HG02870 (cell line): Measurements from ENCODE around the gene WSB1.
"Not testable (repeated sequence)": the region's sequence is repeated elsewhere in the genome, so short reads cannot be mapped to it uniquely, and the experiment has no call there.

ENCODE experiments used
- ATAC-seq: cut with Tn5 transposase; IDR thresholded peaks from one replicate; pipeline ENCODE4 v1.9.1; 2021; ENCODE audit warnings: mild to moderate bottlenecking, moderate library complexity; ENCODE audit not compliant: unreplicated experiment

WSB1 gene

DNA sequence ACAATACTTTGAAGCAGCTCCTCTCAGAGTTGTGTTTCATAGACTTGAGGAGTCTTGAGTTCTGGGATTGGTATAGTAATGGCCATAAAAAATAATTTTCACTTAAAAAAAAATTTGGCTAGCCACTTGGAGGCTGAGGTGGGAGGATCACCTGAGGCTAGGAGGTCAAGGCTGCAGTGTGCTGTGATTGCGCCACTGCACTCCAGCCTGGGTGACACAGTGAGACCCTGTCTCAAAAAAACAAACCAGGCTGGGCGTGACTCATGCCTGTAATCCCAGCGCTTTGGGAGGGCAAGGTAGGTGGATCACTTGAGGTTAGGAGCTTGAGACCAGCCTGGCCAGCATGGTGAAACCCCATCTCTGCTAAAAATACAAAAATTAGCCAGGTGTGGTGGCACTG lies 14.8 kb upstream of the WSB1 start:
- ATAC-seq: not testable (repeated sequence)

DNA sequence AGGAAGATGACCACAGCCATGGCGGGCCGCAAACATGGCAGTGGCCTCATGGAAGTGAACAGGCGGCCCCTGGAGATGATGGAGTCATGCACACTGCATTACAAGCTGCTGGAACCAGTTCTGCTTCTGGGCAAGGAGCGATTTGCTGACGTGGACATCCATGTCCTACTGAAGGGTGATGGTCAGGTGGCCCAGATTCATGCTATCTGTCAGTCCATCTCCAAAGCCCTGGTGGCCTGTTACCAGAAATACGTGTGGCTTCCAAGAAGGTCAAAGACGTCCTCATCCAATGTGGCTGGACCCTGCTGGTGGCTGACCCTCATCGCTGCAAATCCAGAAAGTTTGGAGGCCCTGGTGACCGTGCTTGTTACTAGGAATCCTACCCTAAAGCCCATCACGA lies 13.4 kb upstream of the WSB1 start:
- ATAC-seq: no peak

DNA sequence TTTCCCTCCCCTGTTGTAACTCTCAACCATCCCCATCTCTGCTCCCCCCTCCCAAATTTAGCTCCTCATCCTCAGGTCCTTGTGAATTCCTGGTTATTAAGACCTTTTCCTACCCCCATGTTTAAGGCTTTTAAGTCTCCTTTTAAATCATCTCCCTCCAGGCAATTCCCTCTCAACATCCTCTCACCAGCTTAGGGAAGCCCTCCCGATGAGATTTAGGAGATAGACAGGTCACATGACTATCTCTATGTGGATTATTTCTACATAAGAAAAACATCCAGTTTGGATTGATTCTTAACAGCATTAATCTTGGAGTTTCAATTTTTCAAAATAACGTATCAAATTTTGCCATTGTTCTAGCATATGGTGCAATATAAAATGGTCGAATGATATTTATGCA lies 12.5 kb upstream of the WSB1 start:
- no peak for ATAC-seq

DNA sequence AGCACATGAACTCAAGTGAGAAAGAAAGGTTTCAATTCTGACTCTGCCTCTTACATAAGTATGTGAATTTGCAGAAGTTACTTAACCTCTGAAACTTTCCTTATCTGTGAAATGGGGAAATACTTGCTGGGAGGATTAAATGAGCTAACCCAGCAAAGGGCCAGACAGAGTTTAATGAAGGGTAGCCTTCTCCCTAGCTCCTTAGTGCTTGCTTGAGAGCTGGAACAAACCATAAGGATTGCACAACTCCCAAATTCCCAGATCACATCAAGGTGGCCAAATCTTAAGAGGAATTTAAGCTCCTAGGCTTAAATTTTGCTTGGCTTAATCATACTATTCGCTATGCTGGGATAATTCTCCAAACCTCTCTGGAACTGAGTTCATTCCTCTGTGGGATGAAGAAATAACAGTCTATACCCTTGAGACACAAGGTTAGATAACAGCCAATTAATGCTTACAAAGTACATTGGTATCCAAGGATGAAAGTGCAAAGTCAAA lies 11.8 kb upstream of the WSB1 start:
- ATAC-seq: peak; percentile 95

DNA sequence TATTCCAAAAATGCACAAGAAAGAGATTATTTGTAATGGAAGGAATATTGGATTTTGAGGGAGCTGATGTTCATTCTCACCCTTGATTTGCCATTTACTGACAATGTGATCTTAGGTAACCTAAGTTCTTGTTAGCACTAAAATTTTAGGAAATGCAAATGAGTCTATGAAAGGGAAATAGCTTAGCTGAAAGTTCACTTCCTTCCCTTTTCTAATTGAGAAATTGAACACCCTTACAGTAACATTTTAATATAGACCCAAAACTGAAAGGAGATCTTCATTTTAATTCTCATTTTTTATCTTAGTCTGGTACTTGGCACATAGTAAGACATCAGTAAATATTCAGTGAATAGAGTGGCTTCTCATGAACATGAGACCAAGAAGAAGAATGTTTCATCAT lies 10.9 kb upstream of the WSB1 start:
- ATAC-seq: no peak

DNA sequence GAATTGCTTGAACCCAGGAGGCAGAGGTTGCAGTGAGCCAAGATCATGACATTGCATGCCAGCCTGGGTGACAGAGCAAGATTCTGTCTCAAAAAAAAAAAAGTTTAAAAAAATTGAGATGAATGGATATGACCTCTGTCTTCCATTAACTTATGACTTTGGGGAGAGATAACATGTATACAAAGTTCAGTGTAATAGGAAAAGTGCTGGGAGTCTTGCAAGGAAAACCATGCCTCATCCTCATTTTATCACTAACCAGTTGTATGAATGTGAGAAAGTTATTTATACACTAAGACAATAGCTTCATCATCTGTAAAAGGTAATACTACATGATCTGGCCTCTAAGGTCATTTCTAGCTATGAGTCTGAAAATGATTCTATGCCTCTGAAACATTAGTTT lies 10.2 kb upstream of the WSB1 start:
- no peak for ATAC-seq

DNA sequence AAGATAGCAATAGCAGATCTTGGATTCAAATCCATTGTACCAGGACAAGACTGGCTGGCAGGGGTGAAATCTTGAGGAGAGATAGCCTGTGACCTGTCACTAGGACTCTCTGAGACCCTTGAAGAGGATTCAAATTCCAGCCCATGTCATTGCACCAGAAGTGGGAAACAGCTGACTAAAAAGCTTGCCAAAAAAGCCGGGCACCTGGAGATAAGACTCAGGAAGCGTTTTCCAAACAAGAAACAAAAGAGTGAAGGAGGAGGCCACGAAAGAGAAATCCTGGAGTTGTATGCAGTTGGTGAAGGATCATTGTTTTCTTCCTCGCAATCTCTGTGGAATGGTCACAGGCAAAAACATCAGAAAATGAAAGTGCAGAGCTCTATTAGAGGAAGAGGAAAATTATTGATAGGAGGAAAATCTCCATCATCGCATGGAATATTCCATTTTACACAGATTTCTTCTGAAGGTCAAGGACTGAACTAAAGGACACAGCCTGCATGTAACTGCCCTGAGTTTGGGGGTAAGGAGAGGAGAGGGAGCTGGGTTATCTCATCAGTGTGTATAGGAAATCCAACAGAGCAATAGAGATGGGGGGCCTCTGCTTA lies 9.0 kb upstream of the WSB1 start:
- no peak for ATAC-seq

DNA sequence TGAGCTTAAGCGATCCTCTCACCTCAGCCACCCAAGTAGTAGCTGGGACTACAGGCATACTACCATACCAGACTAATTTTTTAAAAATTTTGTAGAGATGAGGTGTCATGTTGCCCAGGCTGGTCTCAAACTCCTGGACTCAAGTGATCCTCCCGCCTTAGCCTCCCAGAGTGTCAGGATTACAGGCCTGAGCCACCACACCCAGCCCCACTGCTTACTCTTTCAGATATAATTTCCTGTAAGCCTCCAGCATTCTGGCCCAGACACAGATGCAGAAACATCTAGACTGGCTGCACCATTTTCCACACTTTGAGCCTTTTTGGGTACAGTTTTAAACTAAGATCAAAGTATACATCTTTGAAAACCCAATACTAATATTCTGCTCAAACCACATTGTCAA lies 8.4 kb upstream of the WSB1 start:
- ATAC-seq: no peak

DNA sequence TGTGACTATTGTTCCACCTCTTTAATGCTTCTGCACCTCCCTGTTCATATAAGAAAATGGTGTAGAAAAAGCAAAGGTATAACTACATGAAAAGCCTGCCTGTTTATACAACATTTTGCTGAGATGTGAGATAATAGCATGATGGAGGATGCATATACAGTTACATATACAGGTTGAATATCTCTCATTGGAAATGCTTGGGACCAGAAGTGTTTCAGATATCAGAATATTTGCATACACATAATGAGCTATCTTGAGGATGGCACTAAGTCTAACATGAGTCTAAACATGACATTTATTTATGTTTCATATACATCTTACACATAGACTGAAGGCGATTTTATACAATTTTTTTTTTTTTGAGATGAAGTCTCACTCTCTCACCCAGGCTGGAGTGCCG lies 5.7 kb upstream of the WSB1 start:
- no peak for ATAC-seq

DNA sequence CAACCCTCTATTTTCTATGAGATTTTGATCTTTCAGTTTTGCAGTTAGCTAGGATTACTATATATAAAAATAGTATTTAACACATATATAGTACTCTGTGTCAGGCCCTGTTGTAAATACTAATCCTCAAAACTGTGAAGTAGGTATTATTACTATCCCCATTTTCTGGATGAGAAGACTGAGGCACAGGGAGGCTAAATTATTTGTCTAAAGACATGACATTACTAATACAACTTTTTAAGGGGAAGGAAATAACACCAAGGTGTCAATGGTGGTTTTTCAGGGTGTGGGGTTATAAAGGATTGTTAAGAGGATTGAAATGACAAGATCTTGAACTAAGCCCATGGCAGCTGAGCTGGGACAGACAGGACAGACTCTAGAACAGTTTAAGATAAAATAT lies 4.1 kb upstream of the WSB1 start:
- ATAC-seq: no peak

DNA sequence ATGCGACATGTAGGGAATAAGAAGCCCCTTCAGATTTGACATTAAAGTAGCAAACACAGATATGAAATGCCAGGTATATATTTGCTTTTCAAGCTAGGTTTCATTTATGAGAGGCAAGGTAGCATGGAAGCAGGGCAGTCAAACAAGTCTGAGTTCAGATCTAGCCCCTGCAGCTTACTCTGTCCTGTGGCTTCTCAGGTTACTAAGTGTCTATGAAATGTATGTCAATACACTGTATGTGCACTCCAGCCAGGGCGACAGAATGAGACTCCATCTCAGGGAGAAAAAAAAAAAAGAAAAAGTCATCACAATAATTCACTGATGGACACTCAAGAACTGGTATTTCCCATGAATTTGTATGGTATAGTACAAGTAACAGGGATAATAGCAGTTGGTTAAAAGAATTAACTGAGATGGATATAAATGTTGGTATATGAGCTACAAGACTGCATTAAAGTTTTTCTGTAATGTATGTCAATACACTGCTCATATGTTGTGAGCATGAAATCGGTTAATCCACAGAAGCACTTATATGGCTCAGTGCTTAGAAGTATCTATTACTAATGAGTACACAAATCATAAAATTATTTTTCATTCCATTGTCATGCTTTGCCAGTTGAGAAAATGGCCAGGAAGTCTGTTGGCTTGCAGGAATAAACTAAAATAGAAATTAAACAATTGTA lies 2.9 kb upstream of the WSB1 start:
- no peak for ATAC-seq

DNA sequence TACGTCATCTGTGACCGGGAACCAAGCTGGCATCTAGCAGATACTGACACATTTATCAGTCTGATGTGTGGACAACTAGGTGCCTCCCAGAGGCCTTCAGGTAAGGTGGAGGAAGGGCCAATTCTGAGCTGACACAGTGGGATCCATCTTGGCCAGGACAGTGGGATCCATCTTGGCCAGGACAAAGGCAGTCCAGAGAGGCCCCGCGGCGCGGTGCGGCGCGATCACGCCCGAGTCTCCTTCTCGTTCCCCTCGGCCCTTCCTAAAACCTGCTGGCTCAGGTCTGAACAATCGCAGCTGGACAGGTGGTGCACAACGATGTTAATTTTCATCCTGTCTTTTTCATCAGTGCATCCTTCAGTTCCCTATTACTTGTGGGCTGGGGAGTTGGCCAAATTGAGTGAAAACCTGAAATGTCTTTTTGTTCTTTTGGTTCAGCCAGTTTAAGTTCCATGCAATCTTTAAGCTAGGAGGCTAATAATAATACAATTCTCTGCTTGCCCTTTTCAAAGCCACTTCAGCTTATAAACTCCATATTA lies 486 bp upstream of the WSB1 start:
- ATAC-seq: no peak

DNA sequence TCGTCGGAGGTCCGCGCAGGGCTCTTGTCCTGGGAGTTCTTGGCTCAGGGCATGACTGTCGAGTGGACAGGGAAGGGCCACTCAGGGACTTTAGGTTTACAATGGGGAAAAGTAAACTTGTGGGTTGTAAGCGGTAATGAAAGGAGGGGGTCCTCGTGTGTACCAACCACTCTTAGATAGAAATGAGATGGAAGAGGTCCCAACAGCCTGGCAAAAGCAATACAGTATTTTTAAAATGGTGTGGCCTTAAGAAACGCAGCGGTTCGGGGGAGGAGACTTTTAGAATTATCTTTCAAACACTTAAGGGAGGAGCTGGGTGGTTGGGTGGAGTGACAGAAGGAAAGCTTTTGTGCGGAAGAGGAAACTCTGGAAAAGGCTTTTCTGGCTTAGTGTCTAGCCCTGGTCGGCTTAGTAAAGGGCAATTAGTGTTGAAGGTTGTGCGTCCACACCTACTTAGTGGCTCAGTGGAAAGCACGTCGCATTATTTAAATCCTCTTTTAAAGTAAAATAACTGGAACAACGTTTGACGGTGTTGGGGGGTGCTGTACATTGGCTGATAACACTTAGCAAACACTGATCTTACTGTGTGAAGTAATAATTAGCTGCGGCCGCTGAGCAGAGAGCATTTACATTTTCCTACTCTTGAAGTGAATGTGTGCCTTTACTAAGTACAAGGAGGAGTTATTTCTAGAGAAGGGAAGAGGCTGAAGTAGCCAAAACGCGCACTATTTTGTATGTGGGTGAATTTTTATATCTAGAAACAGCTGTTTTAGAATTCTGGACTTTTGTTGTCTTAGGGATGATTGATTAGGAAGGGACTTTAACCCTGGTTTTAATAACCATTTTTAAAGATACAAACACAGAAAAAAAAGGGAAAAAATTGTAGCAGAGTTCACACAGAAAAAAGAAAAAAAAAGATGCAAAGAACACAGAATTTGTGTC lies 1.0 kb downstream of the WSB1 start:
- peak; percentile 63 for ATAC-seq

DNA sequence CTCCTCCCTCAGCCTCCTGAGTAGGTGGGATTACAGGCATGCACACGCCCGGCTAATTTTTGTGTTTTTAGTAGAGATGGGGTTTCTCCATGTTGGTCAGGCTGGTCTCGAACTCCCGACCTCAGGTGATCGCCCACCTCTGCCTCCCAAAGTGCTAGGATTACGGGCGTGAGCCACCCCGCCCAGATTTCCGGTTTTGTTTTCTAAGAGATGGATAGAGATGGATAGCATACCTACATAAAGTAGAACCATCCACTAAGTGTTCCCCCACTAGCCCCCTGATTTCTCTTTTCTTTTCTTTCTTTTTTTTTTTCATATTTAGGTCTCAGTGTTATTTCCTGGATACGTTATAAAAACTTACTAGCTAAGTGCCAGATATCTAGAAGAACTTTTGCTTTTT lies 2.0 kb downstream of the WSB1 start:
- ATAC-seq: no peak

DNA sequence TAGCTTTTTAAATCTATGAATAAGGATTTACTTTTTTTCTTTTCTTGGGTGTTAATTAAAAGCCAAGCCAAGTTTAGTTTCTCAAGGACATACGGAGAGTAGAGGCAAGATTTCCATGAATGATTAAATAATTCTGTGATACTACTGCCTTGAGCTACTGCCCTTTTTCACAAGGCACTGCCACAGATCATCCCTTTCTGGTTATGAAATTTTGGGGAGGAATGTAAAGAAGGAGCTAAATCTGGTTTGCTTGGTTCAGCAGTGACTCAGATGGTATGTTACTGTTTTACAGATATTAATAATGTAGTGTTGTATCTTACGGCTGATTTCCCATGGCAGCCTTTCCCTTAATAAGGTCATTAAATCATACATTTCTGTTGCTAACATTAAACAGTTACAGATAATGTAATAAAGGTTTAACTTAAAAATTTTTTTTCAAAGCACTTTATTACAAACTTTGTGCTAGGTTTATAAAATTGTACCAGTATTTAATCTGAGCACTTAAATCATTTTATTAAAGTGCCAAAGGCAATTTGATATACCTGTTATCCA lies 2.6 kb downstream of the WSB1 start:
- ATAC-seq: no peak

DNA sequence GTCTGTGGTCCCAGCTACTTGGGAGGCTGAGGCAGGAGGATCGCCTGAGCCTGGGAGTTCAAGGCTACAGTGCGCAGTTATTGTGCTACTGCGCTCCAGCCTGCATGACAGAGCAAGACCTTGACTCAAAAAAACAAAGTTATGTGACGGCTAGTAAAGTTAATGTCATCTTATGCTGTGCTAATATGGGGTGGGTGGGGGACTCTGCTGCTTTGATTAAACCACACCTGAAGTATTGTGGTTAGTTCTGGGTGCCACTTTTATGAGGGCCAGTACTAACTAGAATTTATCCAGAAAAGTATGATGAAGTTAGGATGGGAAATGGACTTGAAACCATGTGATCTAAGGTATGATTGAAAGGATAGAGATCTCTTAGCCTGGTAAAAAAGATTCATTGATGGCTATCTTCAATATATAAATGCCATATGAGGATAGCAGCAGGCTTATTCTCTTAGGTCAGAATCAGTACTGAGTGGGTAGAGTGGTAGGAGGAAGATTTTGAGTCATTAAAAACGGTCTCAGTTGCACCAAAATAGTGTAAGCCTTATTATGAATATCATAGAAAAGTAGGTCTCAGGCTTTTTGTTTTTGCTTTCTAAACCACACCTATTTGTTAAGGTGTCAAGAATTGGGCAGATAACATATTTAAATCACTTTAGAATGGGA lies 5.6 kb downstream of the WSB1 start:
- no peak for ATAC-seq

DNA sequence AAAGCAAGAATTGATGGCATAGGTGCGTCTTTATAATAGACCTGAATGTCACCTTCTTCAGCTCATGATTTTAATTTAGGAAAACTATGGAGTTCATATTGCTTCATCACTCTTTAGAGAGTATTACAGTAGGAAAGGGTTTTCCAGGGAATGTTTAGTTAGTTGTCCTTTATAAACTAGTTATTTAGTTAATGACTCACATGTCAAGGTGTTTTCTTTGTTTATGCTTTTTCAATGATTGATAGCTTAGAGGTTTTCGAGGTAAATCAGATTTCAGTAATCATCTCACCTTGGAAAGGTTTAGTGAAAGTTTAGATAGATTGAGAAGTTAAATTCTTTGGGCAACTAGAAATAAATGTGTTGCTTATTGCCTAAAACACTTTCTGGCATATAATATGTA lies 9.8 kb downstream of the WSB1 start:
- no peak for ATAC-seq

DNA sequence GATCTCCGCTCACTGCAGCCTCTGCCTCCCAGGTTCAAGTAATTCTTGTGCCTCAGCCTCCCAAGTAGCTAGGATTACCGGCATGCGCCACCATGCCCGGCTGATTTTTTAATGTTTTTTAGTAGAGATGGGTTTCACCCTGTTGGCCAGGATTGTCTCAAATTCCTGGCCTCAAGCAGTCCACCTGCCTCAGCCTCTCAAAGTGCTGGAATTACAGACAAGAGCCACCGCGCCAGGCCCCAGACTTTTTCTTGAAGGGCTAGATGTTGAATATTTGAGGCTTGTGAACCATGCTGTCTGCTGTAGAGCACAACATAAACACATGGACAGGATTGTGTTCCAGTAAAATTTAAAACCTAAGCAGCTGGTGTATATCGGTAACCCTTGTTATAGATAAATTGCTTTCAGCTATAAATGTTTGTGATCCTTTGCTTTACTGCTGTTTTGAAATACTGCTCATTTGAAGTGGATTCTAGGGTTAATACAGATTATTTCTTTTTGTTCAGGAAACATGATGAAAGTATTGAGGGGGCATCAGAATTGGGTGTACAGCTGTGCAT lies 12.4 kb downstream of the WSB1 start:
- ATAC-seq: no peak

DNA sequence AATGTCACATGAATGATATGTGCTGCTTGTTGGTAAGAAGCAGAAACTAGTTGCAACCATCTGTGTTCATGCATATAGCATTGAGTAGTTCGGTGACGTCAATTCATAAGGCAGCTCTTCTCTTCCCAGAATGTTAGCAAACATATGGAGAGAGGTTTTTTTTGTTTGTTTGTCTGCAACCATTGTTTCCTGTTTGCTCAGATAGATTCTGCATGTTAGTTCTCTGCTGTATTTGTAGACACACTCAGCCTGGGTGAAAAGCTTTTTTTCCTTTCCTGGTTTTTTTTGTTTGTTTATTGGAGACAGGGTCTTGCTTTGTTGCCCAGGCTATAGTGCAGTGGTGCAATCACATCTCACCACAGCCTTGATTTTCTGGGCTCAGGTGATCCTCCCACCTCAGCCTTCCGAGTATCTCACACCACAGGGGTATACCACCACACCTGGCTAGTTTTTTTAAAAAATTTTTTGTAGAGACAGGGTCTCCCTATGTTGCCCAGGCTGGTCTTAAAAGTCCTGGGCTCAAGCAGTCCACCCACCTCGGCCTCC lies 16.7 kb downstream of the WSB1 start:
- no peak for ATAC-seq

DNA sequence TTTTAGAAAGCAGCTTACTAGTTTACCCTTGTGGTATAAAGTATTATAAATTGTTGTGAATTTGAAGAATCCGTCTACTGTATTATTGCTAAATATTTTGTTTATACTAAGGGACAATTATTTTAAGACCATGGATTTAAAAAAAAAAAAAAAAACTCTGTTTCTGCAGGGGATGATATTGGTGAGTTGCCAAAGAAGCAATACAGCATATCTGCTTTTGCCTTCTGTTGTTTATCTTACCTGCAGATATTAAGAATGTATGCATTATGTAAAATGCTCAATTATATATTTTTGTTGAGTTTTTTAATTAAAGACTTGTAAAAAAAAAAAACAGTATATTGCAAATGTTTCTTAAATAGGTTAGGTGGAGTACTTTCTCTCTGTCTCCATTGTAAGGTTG lies 19.4 kb downstream of the WSB1 start:
- no peak for ATAC-seq
